Measurements from ENCODE around the gene COL25A1. TPM values are rescaled to one million over a fixed set of nuclear protein-coding genes. Genes with fewer than 3 reads are reported as not detected.
A peak's percentile ranks its signal among the peaks of the same experiment; 100 is the strongest.

Gene COL25A1
- total RNA-seq, 1 experiment from 2014 or later, result 4.2 TPM

GRCh38 chr4:109313168-109314133 lies 11.0 kb upstream of the COL25A1 start:
- Histone ChIP-seq H2BK20ac (ENCODE audit: low read depth, low read length, poor library complexity, severe bottlenecking) (no peak overlapping the region), H3K23me2 (ENCODE audit: insufficient read length, low read depth, low read length, poor library complexity, severe bottlenecking) (no peaks in the 10 kb centered on the region), H3K9ac (ENCODE audit: extremely low read depth, insufficient read length, low read length) (no peak overlapping the region), H3K14ac (ENCODE audit: insufficient read depth, low read length) (no peak overlapping the region), H3K27me3 (ENCODE audit: insufficient read depth, low read length) (no peaks in the 10 kb centered on the region), H3K4me1 (ENCODE audit: insufficient read depth, low read length) (no peaks in the 10 kb centered on the region; the same call in 1 of the 2 replicates), H3K79me2 (ENCODE audit: insufficient read depth, low read length) (no peaks in the 10 kb centered on the region), H4K20me1 (ENCODE audit: control insufficient read depth, insufficient read depth, insufficient read length) (no peaks in the 10 kb centered on the region), H2AFZ (ENCODE audit: low read length) (no peak overlapping the region), H2AK5ac (ENCODE audit: insufficient read length, low read length) (no peak overlapping the region), H3K23ac (ENCODE audit: insufficient read length, low read depth, low read length) (no peak overlapping the region), H2BK15ac (ENCODE audit: low read depth, low read length) (no peak overlapping the region), H3T11ph (ENCODE audit: low read length) (no peak overlapping the region), H2BK12ac (ENCODE audit: insufficient read length, low read depth, low read length) (no peak overlapping the region), H4K5ac (ENCODE audit: insufficient read length, low read depth, low read length) (no peak overlapping the region), H4K8ac (replicated peaks; ENCODE audit: insufficient read length, low read depth, low read length) (no peak overlapping the region), H4K91ac (ENCODE audit: insufficient read length, low read depth, low read length) (no peak overlapping the region), H3K9me3 (ENCODE audit: control insufficient read depth, low read depth, low read length) (no peaks in the 10 kb centered on the region), H2BK5ac (ENCODE audit: insufficient read length, low read length) (no peak overlapping the region), H3K56ac (ENCODE audit: insufficient read length, low read depth, low read length) (no peak overlapping the region), H3K4ac (ENCODE audit: low read depth, low read length) (no peak overlapping the region), H3K79me1 (ENCODE audit: insufficient read depth, low read depth, low read length, poor library complexity, severe bottlenecking) (no peaks in the 10 kb centered on the region), H2BK120ac (ENCODE audit: low read depth, low read length, poor library complexity, severe bottlenecking) (no peak overlapping the region), H3K27ac (ENCODE audit: insufficient read length, low read depth, low read length) (no peak overlapping the region), H3K4me2 (ENCODE audit: insufficient read depth, insufficient read length, low read length) (no peak overlapping the region), H3K18ac (ENCODE audit: insufficient read length, low read depth, low read length) (no peak overlapping the region)
- no peaks in the 10 kb centered on the region for H3K27me3 Mint-ChIP-seq (ENCODE audit: low read depth)
- no CpG with 5 or more reads among the region's 11 CpGs for WGBS (ENCODE audit: extremely low coverage, insufficient read length, low lambda C conversion rate)
- DNase-seq, result no peak
- H3K36me3 Mint-ChIP-seq (ENCODE audit: insufficient read depth in 1 of 3, low read depth in 3 of 3), result peaks cover 0 to 20% (median 0%) of the 10 kb centered on the region in 3 experiments; a peak in 4 of 7 replicates
- no peak overlapping the region for H3K4me3 Mint-ChIP-seq
- TF ChIP-seq CTCF (conservative IDR thresholded peaks at IDR 0.05), result no peak
- peak overlapping the region in 1 of 3 experiments; percentile 44; a peak in 1 of 7 replicates for H3K27ac Mint-ChIP-seq
- peaks cover 19 to 20% of the 10 kb centered on the region in 2 experiments for H3K9me3 Mint-ChIP-seq
- peaks cover 21 to 24% of the 10 kb centered on the region in 2 experiments for H3K4me1 Mint-ChIP-seq
